OCI-LY7 (cell line): ENCODE data around the gene TELO2.

ENCODE experiments used
- CTCF ChIP-seq: fragments of 200-600 bp; sonication (generic); conservative IDR thresholded peaks from 2 replicates; pipeline ENCODE4 v1.5.1; 2014; ENCODE audit warnings: mild to moderate bottlenecking, antibody characterized with exemption, low read length, moderate library complexity, mixed read lengths
- EZH2phosphoT487 ChIP-seq: fragments of 200-600 bp; sonication (generic); IDR thresholded peaks from 2 replicates; pipeline ENCODE4 v1.6.1; 2018; ENCODE audit warnings: low read depth, borderline replicate concordance, mild to moderate bottlenecking, mixed run types, antibody characterized with exemption, low read length, moderate library complexity, mixed read lengths

DNA sequence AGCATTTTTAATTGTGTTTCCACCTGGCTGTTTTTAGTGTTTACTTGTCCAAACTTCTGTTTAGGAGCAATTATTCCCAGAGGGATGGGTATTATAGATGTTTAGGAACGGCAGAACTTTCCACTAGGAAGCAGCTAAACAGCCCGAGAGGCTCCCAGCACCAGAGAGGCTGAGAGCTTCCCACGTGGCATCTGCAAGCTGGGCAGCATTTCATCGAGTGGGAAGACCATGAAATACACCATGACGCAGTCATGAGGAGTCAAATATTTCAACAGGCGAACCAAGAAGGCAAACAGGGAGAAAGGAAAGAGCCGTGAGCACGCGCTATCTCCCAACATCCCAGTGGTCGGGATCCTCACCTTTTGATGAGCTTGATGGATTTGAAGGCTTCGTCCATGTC, 64.4 kb downstream of the TELO2 start:
- TF ChIP-seq CTCF (no peak), EZH2phosphoT487 (no peak)
